HG02885 (cell line): ENCODE results near the gene C1QTNF1.

Source experiments
- ATAC-seq: cut with Tn5 transposase; IDR thresholded peaks from one replicate; pipeline ENCODE4 v1.9.1; 2021; ENCODE audit warnings: mild to moderate bottlenecking; ENCODE audit not compliant: unreplicated experiment, poor library complexity

C1QTNF1 gene

GRCh38 chr17:79036181-79036580 is 12.2 kb downstream of the C1QTNF1 start:
- ATAC-seq, result no peak

- ATAC-seq, result no peak
Observed at GRCh38 chr17:79036596-79036995, 12.6 kb downstream of the C1QTNF1 start.

GRCh38 chr17:79038545-79039135 is 14.7 kb downstream of the C1QTNF1 start:
- no peak for ATAC-seq

- ATAC-seq, result no peak
Observed at GRCh38 chr17:79039171-79039570, 15.2 kb downstream of the C1QTNF1 start.

- no peak for ATAC-seq
Observed at GRCh38 chr17:79039886-79040285, 15.9 kb downstream of the C1QTNF1 start.

- no peak for ATAC-seq
Observed at GRCh38 chr17:79041041-79041570, 17.1 kb downstream of the C1QTNF1 start.

GRCh38 chr17:79041723-79042420 is 17.9 kb downstream of the C1QTNF1 start:
- ATAC-seq, result no peak

GRCh38 chr17:79042421-79043190 is 18.6 kb downstream of the C1QTNF1 start:
- no peak for ATAC-seq

GRCh38 chr17:79043191-79043930 is 19.4 kb downstream of the C1QTNF1 start:
- no peak for ATAC-seq

- ATAC-seq, result no peak
Observed at GRCh38 chr17:79043931-79044320, 20.0 kb downstream of the C1QTNF1 start.

GRCh38 chr17:79044462-79044861 is 20.5 kb downstream of the C1QTNF1 start:
- no peak for ATAC-seq

- no peak for ATAC-seq
Observed at GRCh38 chr17:79045001-79045729, 21.2 kb downstream of the C1QTNF1 start.

- ATAC-seq, result no peak
Observed at GRCh38 chr17:79045842-79046196, 21.9 kb downstream of the C1QTNF1 start.

- ATAC-seq, result no peak
Observed at GRCh38 chr17:79046197-79046915, 22.4 kb downstream of the C1QTNF1 start.

GRCh38 chr17:79046916-79047280 is 22.9 kb downstream of the C1QTNF1 start:
- no peak for ATAC-seq

- ATAC-seq, result no peak
Observed at GRCh38 chr17:79047291-79047920, 23.4 kb downstream of the C1QTNF1 start.

- no peak for ATAC-seq
Observed at GRCh38 chr17:79047923-79048825, 24.2 kb downstream of the C1QTNF1 start.
